MM.1S (cell line): Measurements from ENCODE around the gene GPR137.

ENCODE experiments used
- CTCF ChIP-seq: fragments of 300-600 bp; sonication (generic); IDR thresholded peaks from 2 replicates; pipeline ENCODE4 v1.5.1; 2016; ENCODE audit warnings: antibody characterized with exemption, low read length, mixed read lengths
- EZH2 ChIP-seq: fragments of 300-600 bp; sonication (generic); optimal IDR thresholded peaks from 2 replicates; pipeline ENCODE3; 2017; ENCODE audit warnings: low read depth, mild to moderate bottlenecking, antibody characterized with exemption, low read length, mixed read lengths
- EZH2phosphoT487 ChIP-seq: fragments of 300-600 bp; sonication (generic); IDR thresholded peaks from 2 replicates; pipeline ENCODE4 v1.6.1; 2018; ENCODE audit warnings: antibody characterized with exemption, low read length

GRCh38 chr11:64291752-64292459 lies 6.3 kb downstream of the GPR137 start:
- TF ChIP-seq EZH2: no peak
- no peak for TF ChIP-seq EZH2phosphoT487
- TF ChIP-seq CTCF: no peak
